H1 (cell line): ENCODE results near the gene CEP126. TPM values are rescaled to one million over a fixed set of nuclear protein-coding genes. Genes with fewer than 3 reads are reported as not detected.

Source experiments
- CTCF ChIA-PET: fragments of 300-600 bp; sonication (Branson Sonifier 250); formaldehyde crosslinking; loops from one replicate; lab custom pipeline; 2021; ENCODE audit not compliant: partially characterized antibody; lab: Charles Lee
- POLR2A ChIA-PET: fragments of 300-600 bp; sonication (Branson Sonifier 250); formaldehyde crosslinking; loops from one replicate; lab custom pipeline; 2021; ENCODE audit warnings: inconsistent platforms; ENCODE audit not compliant: partially characterized antibody; lab: Charles Lee
- DNase-seq, 2 experiments: peaks; one replicate each; pipeline versions ENCODE4 v3.0.0 to v3.0.0-alpha.2; 2010 to 2022; ENCODE audit warnings: low spot score in 2 of 2, low read depth in 1 of 2, mixed read lengths in 1 of 2
- FAIRE-seq: peaks from 2 replicates; lab custom pipeline; 2011; peaks lifted over from hg19 to GRCh38; lab: Jason Lieb, UNC
- H2AFZ ChIP-seq: 2 replicates; pipeline ENCODE4 v1.8.1; 2012; ENCODE audit warnings: low read length, inconsistent platforms
- H2AK5ac ChIP-seq: 2 replicates; pipeline ENCODE4 v1.6.1; 2013; ENCODE audit warnings: low read depth, low read length
- H2BK120ac ChIP-seq: replicated peaks from 2 replicates; pipeline ENCODE3; 2013; ENCODE audit warnings: low read depth, low read length, inconsistent platforms
- H2BK12ac ChIP-seq: 2 replicates; pipeline ENCODE4 v1.6.1; 2013; ENCODE audit warnings: low read depth, low read length
- H2BK15ac ChIP-seq: 2 replicates; pipeline ENCODE4 v1.6.1; 2013; ENCODE audit warnings: low read length
- H2BK20ac ChIP-seq: 2 replicates; pipeline ENCODE4 v1.6.1; 2013; ENCODE audit warnings: low read length
- H2BK5ac ChIP-seq: 2 replicates; pipeline ENCODE4 v1.6.1; 2013; ENCODE audit warnings: low read depth, low read length
- H3K14ac ChIP-seq: 2 replicates; pipeline ENCODE4 v1.6.1; 2013; ENCODE audit warnings: inconsistent platforms; ENCODE audit not compliant: insufficient read length
- H3K18ac ChIP-seq: 2 replicates; pipeline ENCODE4 v1.6.1; 2013; ENCODE audit warnings: low read length; ENCODE audit errors: extremely low read depth
- H3K23ac ChIP-seq: 2 replicates; pipeline ENCODE4 v1.6.1; 2013; ENCODE audit warnings: inconsistent platforms; ENCODE audit not compliant: insufficient read length
- H3K23me2 ChIP-seq: 2 replicates; pipeline ENCODE4 v1.6.1; 2013; ENCODE audit warnings: low read depth, low read length
- H3K27ac ChIP-seq: 2 replicates; pipeline ENCODE4 v1.6.1; 2011; ENCODE audit warnings: low read depth, low read length, inconsistent platforms
- H3K27me3 ChIP-seq, 4 experiments: replicated peaks in 1 of 4; 1 replicate in 1 of 4; 2 replicates in 3 of 4; pipeline versions ENCODE4 v1.6.1 to v1.8.1; 2011 to 2013; ENCODE audit warnings: low read length in 3 of 4, mild to moderate bottlenecking in 3 of 4, inconsistent platforms in 2 of 4, mixed read lengths in 2 of 4, moderate library complexity in 1 of 4; ENCODE audit not compliant: control insufficient read depth in 3 of 4, insufficient read depth in 3 of 4; ENCODE audit errors: extremely low read depth in 1 of 4
- H3K36me3 ChIP-seq, 4 experiments: 2 replicates each; pipeline versions ENCODE4 v1.6.1 to v1.8.1; 2011 to 2013; ENCODE audit warnings: mild to moderate bottlenecking in 4 of 4, low read length in 3 of 4, moderate library complexity in 2 of 4, control low read depth in 1 of 4, inconsistent platforms in 1 of 4; ENCODE audit not compliant: insufficient read depth in 4 of 4, control insufficient read depth in 2 of 4
- H3K4ac ChIP-seq: replicated peaks from 2 replicates; pipeline ENCODE3; 2013; ENCODE audit warnings: low read length, low read depth, mixed read lengths, inconsistent platforms; ENCODE audit not compliant: insufficient read length
- H3K4me1 ChIP-seq, 4 experiments: replicated peaks in 1 of 4; 1 replicate in 1 of 4; 2 replicates in 3 of 4; pipeline versions ENCODE4 v1.6.1 to v1.8.1; 2011 to 2013; ENCODE audit warnings: low read length in 3 of 4, inconsistent platforms in 2 of 4, mixed read lengths in 1 of 4; ENCODE audit not compliant: insufficient read depth in 4 of 4, control insufficient read depth in 3 of 4
- H3K4me2 ChIP-seq, 2 experiments: 2 replicates each; pipeline versions ENCODE4 v1.6.1 to v1.8.1; 2011 to 2013; ENCODE audit warnings: low read depth in 2 of 2, low read length in 2 of 2, control low read depth in 1 of 2, inconsistent platforms in 1 of 2, mild to moderate bottlenecking in 1 of 2; ENCODE audit not compliant: insufficient read depth in 1 of 2
- H3K4me3 ChIP-seq, 4 experiments: fragments of 200-600, 300-600 bp in 1 of 4; sonication (generic), shearing (Covaris generic), sonication (Bioruptor Twin) in 1 of 4; 2 replicates each; pipeline versions ENCODE4 v1.5.1 to v1.8.1; 2011 to 2016; ENCODE audit warnings: low read length in 4 of 4, low read depth in 3 of 4, control low read depth in 2 of 4, inconsistent platforms in 2 of 4, mild to moderate bottlenecking in 2 of 4, mixed read lengths in 1 of 4, moderate library complexity in 1 of 4; ENCODE audit not compliant: insufficient read depth in 2 of 4; ENCODE audit errors: extremely low read depth in 1 of 4
- H3K56ac ChIP-seq: replicated peaks from 2 replicates; pipeline ENCODE3; 2013; ENCODE audit warnings: low read depth, mild to moderate bottlenecking, mixed read lengths, low read length, inconsistent platforms; ENCODE audit not compliant: insufficient read length
- H3K79me1 ChIP-seq: 2 replicates; pipeline ENCODE4 v1.6.1; 2013; ENCODE audit warnings: low read depth, low read length, control low read depth
- H3K79me2 ChIP-seq, 2 experiments: 2 replicates each; pipeline versions ENCODE4 v1.6.1 to v1.8.1; 2012 to 2013; ENCODE audit warnings: low read length in 2 of 2, mild to moderate bottlenecking in 2 of 2, inconsistent platforms in 1 of 2; ENCODE audit not compliant: insufficient read depth in 2 of 2, control insufficient read depth in 1 of 2
- H3K9ac ChIP-seq, 4 experiments: replicated peaks in 1 of 4; 1 replicate in 1 of 4; 2 replicates in 3 of 4; pipeline versions ENCODE4 v1.6.1 to v1.8.1; 2011 to 2013; ENCODE audit warnings: low read depth in 3 of 4, low read length in 3 of 4, control low read depth in 2 of 4, mild to moderate bottlenecking in 2 of 4, moderate library complexity in 2 of 4, inconsistent platforms in 1 of 4; ENCODE audit errors: extremely low read depth in 1 of 4
- H3K9me3 ChIP-seq, 2 experiments: 2 replicates each; pipeline versions ENCODE4 v1.6.1 to v1.8.1; 2012 to 2013; ENCODE audit warnings: mild to moderate bottlenecking in 2 of 2, moderate library complexity in 2 of 2, control low read depth in 1 of 2, inconsistent platforms in 1 of 2, low read depth in 1 of 2, low read length in 1 of 2, mixed read lengths in 1 of 2; ENCODE audit not compliant: insufficient read depth in 2 of 2
- H4K20me1 ChIP-seq, 2 experiments: replicated peaks in 1 of 2; 2 replicates each; pipeline versions ENCODE3 to v1.8.1; 2011 to 2013; ENCODE audit warnings: inconsistent platforms in 2 of 2, low read length in 2 of 2, mild to moderate bottlenecking in 1 of 2; ENCODE audit not compliant: insufficient read depth in 2 of 2, control insufficient read depth in 1 of 2
- H4K5ac ChIP-seq: 2 replicates; pipeline ENCODE4 v1.6.1; 2013; ENCODE audit warnings: low read length, low read depth, mixed read lengths, inconsistent platforms; ENCODE audit not compliant: insufficient read length
- H4K8ac ChIP-seq: 2 replicates; pipeline ENCODE4 v1.8.0; 2013; ENCODE audit warnings: mild to moderate bottlenecking, moderate library complexity, low read length, inconsistent platforms; ENCODE audit not compliant: insufficient read depth; ENCODE audit errors: extremely low read depth
- H4K91ac ChIP-seq: replicated peaks from 2 replicates; pipeline ENCODE3; 2013; ENCODE audit warnings: low read length, mixed read lengths, inconsistent platforms; ENCODE audit not compliant: insufficient read length
- BRCA1 ChIP-seq: IDR thresholded peaks from 2 replicates; pipeline ENCODE4 v1.6.1; 2012; ENCODE audit warnings: low read depth, low read length, improper control_type of control experiment
- RAD21 ChIP-seq, 2 experiments: IDR thresholded peaks in 1 of 2; conservative IDR thresholded peaks in 1 of 2; 2 replicates each; pipeline ENCODE4 v1.6.1; 2011; ENCODE audit warnings: low read depth in 2 of 2, low read length in 2 of 2, improper control_type of control experiment in 1 of 2, inconsistent platforms in 1 of 2, mild to moderate bottlenecking in 1 of 2, moderate library complexity in 1 of 2
- WGBS, 2 experiments: shearing (Covaris generic) in 1 of 2; methylation state at CpG; one replicate each; pipeline versions ENCODE4 v1.1.6 to v1.1.7; 2013 to 2015; ENCODE audit warnings: low lambda C conversion rate in 2 of 2, mixed read lengths in 2 of 2, inconsistent platforms in 1 of 2, low coverage in 1 of 2, missing lambda C conversion rate in 1 of 2; ENCODE audit not compliant: insufficient replicate concordance in 2 of 2, insufficient coverage in 1 of 2, insufficient read length in 1 of 2; ENCODE audit errors: extremely low coverage in 1 of 2, missing lambda C conversion rate in 1 of 2; 5-methylcytosine and 5-hydroxymethylcytosine counted together
- polyA plus RNA-seq, 7 experiments: library from polyadenylated mRNA; depleted of rRNA in 3 of 7; stranded (reverse) in 5 of 7; unstranded in 2 of 7; fragments of >200 nt in 5 of 7; fragments of 200-250 nt in 2 of 7; gene quantifications; 1 replicate in 5 of 7; 2 replicates in 1 of 7; 4 replicates in 1 of 7; pipeline versions ENCODE4 v1.2.1 to v1.2.3, GENCODE V29; 2011 to 2013; ENCODE audit warnings: missing spikeins in 2 of 7, mixed read lengths in 2 of 7
- total RNA-seq: library from RNA; stranded (reverse); fragmentation: NEBNext Ultra II Directional; extraction: Animal tissue kit (Norgen Biotek cat#: 25700); gene quantifications from 2 replicates; pipeline ENCODE4 v1.2.1, GENCODE V29; 2021

The CEP126 gene
- total and polyA plus RNA-seq, 2 of the 8 experiments (the other 6 are each of a cell fraction or from before 2014, with no cell fraction given), result 0.76 to 1.9 TPM

DNA sequence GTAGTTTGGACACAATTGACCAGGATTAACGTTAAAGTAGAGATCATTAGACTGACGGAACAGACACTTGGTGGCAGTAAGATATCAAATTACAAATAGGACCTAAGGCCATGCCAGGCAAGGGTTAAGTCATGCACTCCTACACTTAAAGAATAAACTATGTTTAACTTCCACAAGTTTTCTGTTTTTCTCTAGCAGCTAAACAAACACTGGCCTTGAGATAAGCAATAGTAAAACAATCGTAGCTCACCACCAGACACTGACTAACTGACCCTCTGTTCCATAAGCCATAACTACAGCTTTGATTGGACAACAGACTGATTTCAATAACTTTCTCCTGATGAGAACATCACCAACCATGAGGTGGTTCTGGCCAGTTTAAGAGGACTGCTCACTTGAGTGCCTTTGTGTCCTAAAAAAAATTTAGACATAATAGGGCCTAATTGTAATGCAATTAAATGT is 2.0 kb upstream of the CEP126 start:
- H3K4me3 ChIP-seq, result no peak overlapping the region
- H2BK5ac ChIP-seq, result no peak overlapping the region
- H3K4me2 ChIP-seq, result no peak overlapping the region
- H2BK120ac ChIP-seq, result no peak overlapping the region
- no peak for FAIRE-seq
- H4K5ac ChIP-seq, result no peak overlapping the region
- no peak overlapping the region for H3K9ac ChIP-seq
- no peaks in the 10 kb centered on the region for H3K79me1 ChIP-seq
- H4K91ac ChIP-seq, result no peak overlapping the region
- no peak overlapping the region for H4K8ac ChIP-seq
- no peak overlapping the region for H3K27ac ChIP-seq
- no peak overlapping the region for H2BK15ac ChIP-seq
- no peaks in the 10 kb centered on the region for H3K9me3 ChIP-seq
- DNase-seq, result no peak
- TF ChIP-seq RAD21 (IDR thresholded peaks at IDR 0.05 in 1 of 2, conservative IDR thresholded peaks at IDR 0.05 in 1 of 2; ENCODE audit: low read depth in 2 of 2, low read length in 2 of 2) (peak; percentile 11 to 15; a peak in 2 of 4 replicates), BRCA1 (no peak)
- TF ChIP-seq, all 59 proteins: peak for 1
- Histone ChIP-seq H3K23me2 (peaks cover 6% of the 10 kb centered on the region), H3K27me3 (no peaks in the 10 kb centered on the region), H2BK12ac (no peak overlapping the region), H3K56ac (no peak overlapping the region), H2AK5ac (no peak overlapping the region), H3K36me3 (no peaks in the 10 kb centered on the region), H2BK20ac (no peak overlapping the region), H3K14ac (no peak overlapping the region), H3K4me1 (peaks cover 0 to 3% (median 2%) of the 10 kb centered on the region in 4 experiments; a peak in 4 of 7 replicates), H3K23ac (no peak overlapping the region), H3K79me2 (no peaks in the 10 kb centered on the region), H2AFZ (no peak overlapping the region), H3K18ac (no peak overlapping the region), H4K20me1 (no peaks in the 10 kb centered on the region), H3K4ac (no peak overlapping the region)
- CTCF ChIA-PET, result interaction anchor here (0.6 to 2.4 kb wide), 7 partner anchors 10 to 475 kb away, joined by 3 to 8 read pairs (median 4); no protein-coding TSS in a partner anchor
- WGBS, 2 experiments, result 69% methylated on average over 3 of the region's 3 CpGs; no CpG with 5 or more reads in 1 of the 2 experiments
- POLR2A ChIA-PET, result no interaction called here
